Activated naive CD4-positive, alpha-beta T cell treated with anti-CD3 and anti-CD28 coated beads, Interleukin-2, amount 50 U/mL, for 72 hours (primary cell): ENCODE measurements around the gene RIGI. TPM values are rescaled to one million over a fixed set of nuclear protein-coding genes. Genes with fewer than 3 reads are reported as not detected.
"Not testable (repeated sequence)": the region's sequence is repeated elsewhere in the genome, so short reads cannot be mapped to it uniquely, and the experiment has no call there.

Source experiments
- ATAC-seq, 2 donors: fragments of 150-1000 bp; cut with Tn5 transposase; 2 replicates each; pipeline ENCODE4 v1.10.0; 2021; ENCODE audit warnings: mild to moderate bottlenecking in 2 of 2, moderate library complexity in 2 of 2
- DNase-seq, 2 donors: peaks; one replicate each; pipeline ENCODE4 v3.0.0; 2021 to 2022; ENCODE audit warnings: low spot score in 2 of 2
- H3K27ac Mint-ChIP-seq, 2 donors: one replicate each; pipeline ENCODE4 v1.8.0; 2022; ENCODE audit warnings: mild to moderate bottlenecking in 2 of 2, mixed read lengths in 2 of 2
- H3K36me3 Mint-ChIP-seq, 2 donors: one replicate each; pipeline ENCODE4 v1.8.0; 2022; ENCODE audit warnings: mixed read lengths in 2 of 2
- H3K9me3 Mint-ChIP-seq, 2 donors: one replicate each; pipeline ENCODE4 v1.8.0; 2022; ENCODE audit warnings: mixed read lengths in 2 of 2
- total RNA-seq, 2 donors: library from RNA; stranded (reverse); gene quantifications; one replicate each; pipeline ENCODE4 v1.2.3, GENCODE V29; 2022

The RIGI gene
- total RNA-seq, 2 donors from 2014 or later = 5.8 to 11.4 TPM

DNA sequence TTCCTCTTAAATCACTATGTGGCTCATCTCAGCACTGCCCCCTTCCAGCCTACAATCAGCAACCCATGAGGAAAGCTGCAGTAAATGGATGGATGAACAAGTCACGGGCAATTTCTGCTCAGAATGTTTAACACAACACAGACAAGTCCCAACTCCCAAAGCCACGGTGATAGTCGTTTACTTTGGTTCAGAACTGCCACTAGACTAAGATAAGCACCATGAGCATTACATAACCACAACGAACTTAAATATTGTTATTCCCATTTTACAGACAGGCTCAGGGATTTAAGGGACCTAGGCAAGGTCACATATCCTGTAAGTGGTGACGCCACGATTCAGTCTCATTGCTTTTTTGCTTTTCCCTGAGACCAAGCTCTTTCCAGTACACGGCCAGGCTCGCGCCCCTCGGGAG, 24.2 kb upstream of the RIGI start:
- ATAC-seq (no peak), DNase-seq (no peak)
- Mint-ChIP-seq H3K36me3 (peaks cover 27 to 30% of the 10 kb centered on the region in 2 donors), H3K27ac (peak overlapping the region; percentile 85 to 97), H3K9me3 (no peaks in the 10 kb centered on the region)

GRCh38 chr9:32548213-32548612, 22.2 kb upstream of the RIGI start:
- ATAC-seq, H3K27ac Mint-ChIP-seq, DNase-seq, H3K9me3 Mint-ChIP-seq: not testable (repeated sequence)
- peaks cover 33 to 34% of the 10 kb centered on the region in 2 donors for H3K36me3 Mint-ChIP-seq

DNA sequence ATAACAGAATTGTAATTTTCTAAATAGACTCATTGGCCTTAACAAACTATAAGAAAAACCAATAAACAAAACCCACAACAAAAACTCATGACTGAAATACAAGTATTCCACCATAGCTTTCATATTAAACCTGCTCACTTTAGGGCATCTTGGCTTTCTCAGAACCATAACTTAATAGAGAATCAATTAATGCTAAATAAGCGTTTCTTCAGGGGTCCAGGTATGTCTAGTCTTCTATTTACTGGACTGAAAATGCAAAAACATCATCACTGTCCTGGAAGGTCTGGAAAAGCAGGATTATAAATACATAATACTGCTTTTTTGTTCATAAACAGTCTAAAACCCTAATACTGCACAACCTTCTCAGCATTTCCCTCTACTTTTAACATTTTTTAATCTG, 19.9 kb upstream of the RIGI start:
- peaks cover 24 to 33% of the 10 kb centered on the region in 2 donors for H3K36me3 Mint-ChIP-seq
- H3K27ac Mint-ChIP-seq = no peak overlapping the region
- ATAC-seq (no peak), DNase-seq (no peak)
- H3K9me3 Mint-ChIP-seq = no peaks in the 10 kb centered on the region

DNA sequence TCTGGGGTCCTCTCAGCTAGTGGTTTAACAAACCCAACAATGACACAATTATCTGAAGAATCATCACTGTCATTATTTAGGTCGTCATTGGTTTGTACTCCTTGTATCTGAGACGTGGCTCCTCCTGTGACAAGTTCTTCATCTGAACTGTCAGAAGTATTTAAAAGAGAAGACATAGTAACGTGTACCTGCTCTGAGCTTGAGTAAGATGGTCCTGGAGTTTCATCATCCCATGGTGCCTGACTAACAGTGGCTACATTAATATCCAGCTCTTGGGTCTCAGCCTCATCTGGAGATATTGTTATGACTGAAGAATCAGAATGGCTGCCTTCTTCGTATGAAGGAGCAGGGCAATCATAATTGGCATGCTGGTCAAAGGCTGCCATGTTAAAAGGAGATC, 17.1 kb upstream of the RIGI start:
- H3K27ac Mint-ChIP-seq = no peak overlapping the region
- ATAC-seq = no peak
- H3K36me3 Mint-ChIP-seq = peaks cover 14 to 21% of the 10 kb centered on the region in 2 donors
- no peaks in the 10 kb centered on the region for H3K9me3 Mint-ChIP-seq
- no peak for DNase-seq

GRCh38 chr9:32533816-32534215, 7.8 kb upstream of the RIGI start:
- Mint-ChIP-seq H3K36me3 (peaks cover 0 to 10% of the 10 kb centered on the region in 2 donors), H3K9me3 (no peaks in the 10 kb centered on the region), H3K27ac (no peak overlapping the region)
- DNase-seq (no peak), ATAC-seq (no peak)

GRCh38 chr9:32533336-32533735, 7.3 kb upstream of the RIGI start:
- Mint-ChIP-seq H3K36me3 (peaks cover 0 to 10% of the 10 kb centered on the region in 2 donors), H3K27ac (no peak overlapping the region), H3K9me3 (no peaks in the 10 kb centered on the region)
- DNase-seq = no peak
- ATAC-seq = no peak

- DNase-seq = no peak
- H3K9me3 Mint-ChIP-seq = peaks cover 8 to 12% of the 10 kb centered on the region in 2 donors
- no peak for ATAC-seq
- H3K36me3 Mint-ChIP-seq = peaks cover 23 to 31% of the 10 kb centered on the region in 2 donors
- H3K27ac Mint-ChIP-seq = peak overlapping the region; percentile 93 to 95
Observed at GRCh38 chr9:32526707-32527048, 682 bp upstream of the RIGI start.

GRCh38 chr9:32525709-32526030, 326 bp downstream of the RIGI start:
- ATAC-seq = peak in 1 of 2 donors; percentile 18
- Mint-ChIP-seq H3K36me3 (peaks cover 23 to 30% of the 10 kb centered on the region in 2 donors), H3K27ac (peak overlapping the region; percentile 93 to 95), H3K9me3 (peaks cover 8 to 12% of the 10 kb centered on the region in 2 donors)
- peak in 1 of 2 donors; percentile 4 for DNase-seq

DNA sequence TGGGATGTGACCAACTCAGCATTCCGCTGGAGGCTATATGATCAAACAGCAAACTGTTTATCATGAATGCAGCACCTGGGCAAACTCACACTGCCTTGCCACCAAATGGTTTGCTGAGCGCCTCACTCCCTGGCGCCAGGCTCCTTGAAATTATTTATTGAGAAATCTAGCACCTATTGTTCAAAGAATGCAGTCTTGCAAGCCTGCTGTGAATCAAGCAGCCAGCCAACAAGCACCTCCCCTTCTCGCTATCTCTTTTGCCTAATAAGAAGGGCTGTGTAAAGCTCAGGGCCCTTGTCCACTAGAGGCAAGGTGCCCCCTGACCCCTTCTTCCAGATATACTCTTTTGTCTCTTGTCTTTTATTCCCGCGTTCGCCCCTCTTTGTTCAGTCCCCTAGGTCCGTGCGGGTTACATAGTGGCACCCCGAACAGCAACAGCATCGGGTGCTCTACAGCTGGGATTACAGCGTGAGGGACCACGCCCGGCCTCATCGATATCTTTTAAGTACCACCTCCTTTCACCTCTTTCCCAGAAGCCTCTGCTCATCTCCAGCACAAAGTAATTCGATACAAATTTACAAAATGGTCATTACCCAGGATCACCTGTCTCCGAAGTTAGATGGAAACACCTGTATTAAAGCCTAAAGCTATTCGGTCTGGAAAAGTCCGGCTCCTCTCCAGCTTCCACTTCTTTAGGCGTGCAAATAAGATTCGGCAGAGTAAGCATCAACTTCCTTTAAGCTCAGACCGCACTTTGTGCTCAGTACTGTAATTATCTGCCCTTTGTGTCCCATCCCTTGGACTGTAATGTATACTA, 896 bp downstream of the RIGI start:
- H3K36me3 Mint-ChIP-seq = peaks cover 23 to 30% of the 10 kb centered on the region in 2 donors
- peaks cover 8 to 12% of the 10 kb centered on the region in 2 donors for H3K9me3 Mint-ChIP-seq
- H3K27ac Mint-ChIP-seq = peak overlapping the region; percentile 93 to 95
- DNase-seq (peak in 1 of 2 donors; percentile 13), ATAC-seq (peak; percentile 35 to 52)

- H3K27ac Mint-ChIP-seq, DNase-seq, ATAC-seq: not testable (repeated sequence)
- peaks cover 8 to 12% of the 10 kb centered on the region in 2 donors for H3K9me3 Mint-ChIP-seq
- peaks cover 23 to 30% of the 10 kb centered on the region in 2 donors for H3K36me3 Mint-ChIP-seq
Observed at GRCh38 chr9:32524558-32524891, 1.5 kb downstream of the RIGI start.

GRCh38 chr9:32523910-32524309, 2.1 kb downstream of the RIGI start:
- Mint-ChIP-seq H3K9me3 (peaks cover 8 to 12% of the 10 kb centered on the region in 2 donors), H3K27ac (peak overlapping the region in 1 of 2 donors; percentile 25), H3K36me3 (peaks cover 23 to 30% of the 10 kb centered on the region in 2 donors)
- no peak for ATAC-seq
- DNase-seq = no peak

- Mint-ChIP-seq H3K36me3 (peaks cover 18 to 49% of the 10 kb centered on the region in 2 donors), H3K9me3 (peaks cover 3 to 12% of the 10 kb centered on the region in 2 donors), H3K27ac (no peak overlapping the region)
- no peak for ATAC-seq
- DNase-seq = no peak
Observed at GRCh38 chr9:32518276-32518675, 7.7 kb downstream of the RIGI start.

- peaks cover 15 to 42% of the 10 kb centered on the region in 2 donors for H3K36me3 Mint-ChIP-seq
- peak overlapping the region in 1 of 2 donors; percentile 56 for H3K27ac Mint-ChIP-seq
- peaks cover 0 to 8% of the 10 kb centered on the region in 2 donors for H3K9me3 Mint-ChIP-seq
- no peak for DNase-seq
- ATAC-seq = no peak
Observed at GRCh38 chr9:32516241-32516640, 9.8 kb downstream of the RIGI start.

- peaks cover 0 to 10% of the 10 kb centered on the region in 2 donors for H3K36me3 Mint-ChIP-seq
- no peaks in the 10 kb centered on the region for H3K9me3 Mint-ChIP-seq
- DNase-seq (no peak), ATAC-seq (no peak)
- no peak overlapping the region for H3K27ac Mint-ChIP-seq
Observed at GRCh38 chr9:32508728-32509127, 17.3 kb downstream of the RIGI start.

DNA sequence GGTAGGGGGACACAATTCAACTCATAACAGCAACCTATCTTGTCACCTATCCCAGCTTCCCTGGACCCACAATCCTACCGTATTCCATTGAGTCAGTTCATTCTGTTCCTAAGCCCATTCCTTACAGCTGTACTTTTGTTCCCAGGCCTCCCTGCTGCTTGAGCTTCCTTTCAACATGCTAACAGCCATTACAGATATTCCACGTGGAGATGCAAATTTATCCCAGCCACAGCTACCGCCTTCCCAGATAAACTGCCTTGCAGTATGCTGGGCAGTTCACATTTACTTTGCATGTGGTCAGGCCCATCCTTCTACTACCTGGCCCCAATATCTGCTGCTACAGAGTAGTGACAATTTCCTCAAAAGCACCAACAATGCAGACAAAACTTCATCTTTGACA, 23.0 kb downstream of the RIGI start:
- no peaks in the 10 kb centered on the region for H3K9me3 Mint-ChIP-seq
- DNase-seq (no peak), ATAC-seq (no peak)
- H3K36me3 Mint-ChIP-seq = peaks cover 0 to 9% of the 10 kb centered on the region in 2 donors
- peak overlapping the region in 1 of 2 donors; percentile 19 for H3K27ac Mint-ChIP-seq

GRCh38 chr9:32502464-32502863, 23.5 kb downstream of the RIGI start:
- no peak for ATAC-seq
- Mint-ChIP-seq H3K27ac (peak overlapping the region in 1 of 2 donors; percentile 19), H3K9me3 (no peaks in the 10 kb centered on the region), H3K36me3 (peaks cover 0 to 9% of the 10 kb centered on the region in 2 donors)
- no peak for DNase-seq

- H3K36me3 Mint-ChIP-seq = peaks cover 0 to 9% of the 10 kb centered on the region in 2 donors
- DNase-seq (no peak), ATAC-seq (no peak)
- no peak overlapping the region for H3K27ac Mint-ChIP-seq
- no peaks in the 10 kb centered on the region for H3K9me3 Mint-ChIP-seq
Observed at GRCh38 chr9:32501868-32502267, 24.1 kb downstream of the RIGI start.

DNA sequence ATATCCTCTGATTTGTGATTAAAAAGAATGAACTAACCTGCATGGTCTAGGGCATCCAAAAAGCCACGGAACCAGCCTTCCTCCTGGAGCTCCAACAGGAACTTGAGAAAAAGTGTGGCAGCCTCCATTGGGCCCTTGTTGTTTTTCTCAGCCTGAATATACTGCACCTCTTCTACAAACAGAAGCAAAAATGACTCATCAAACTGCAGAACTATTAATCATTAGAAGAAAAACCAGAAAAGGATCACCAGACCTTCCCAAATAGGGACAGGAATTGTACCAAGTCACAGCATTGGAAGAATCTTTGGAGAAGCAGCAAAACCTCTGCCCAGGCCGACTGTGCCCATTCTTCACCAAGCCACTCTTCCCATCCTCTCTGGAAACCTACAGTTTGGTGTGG, 25.2 kb downstream of the RIGI start:
- ATAC-seq = no peak

More for the DNA sequence above, 25.2 kb downstream of the RIGI start:
- peaks cover 0 to 9% of the 10 kb centered on the region in 2 donors for H3K36me3 Mint-ChIP-seq
- DNase-seq = no peak
- no peaks in the 10 kb centered on the region for H3K9me3 Mint-ChIP-seq
- H3K27ac Mint-ChIP-seq = peak overlapping the region in 1 of 2 donors; percentile 33
